Neural progenitor cell (in vitro differentiated cells): ENCODE results near the gene SMYD3. TPM values are rescaled to one million over a fixed set of nuclear protein-coding genes. Genes with fewer than 3 reads are reported as not detected.

Experiments
- DNase-seq: peaks from one replicate; pipeline ENCODE4 v3.0.0-alpha.2; 2016; ENCODE audit warnings: low spot score
- H2AFZ ChIP-seq: fragments of 200-600 bp; sonication (generic); replicated peaks from 2 replicates; pipeline ENCODE4 v1.6.1; 2016; ENCODE audit warnings: antibody characterized with exemption
- H3F3A ChIP-seq: fragments of 200-600 bp; sonication (generic); 2 replicates; pipeline ENCODE4 v1.6.1; 2016; ENCODE audit warnings: antibody characterized with exemption, low read depth
- H3K27ac ChIP-seq: fragments of 200-600 bp; sonication (generic); 2 replicates; pipeline ENCODE4 v1.5.1; 2016; ENCODE audit warnings: mild to moderate bottlenecking
- H3K27me3 ChIP-seq: fragments of 200-600 bp; sonication (generic); 2 replicates; pipeline ENCODE4 v1.6.1; 2016; ENCODE audit warnings: mild to moderate bottlenecking, moderate library complexity
- H3K36me3 ChIP-seq: fragments of 200-600 bp; sonication (generic); 2 replicates; pipeline ENCODE4 v1.5.1; 2016
- H3K4me1 ChIP-seq: fragments of 200-600 bp; sonication (generic); 2 replicates; pipeline ENCODE4 v1.6.1; 2016; ENCODE audit warnings: mixed run types
- H3K4me2 ChIP-seq: fragments of 200-600 bp; sonication (generic); 2 replicates; pipeline ENCODE4 v1.6.1; 2016
- H3K4me3 ChIP-seq: fragments of 200-600 bp; sonication (generic); 2 replicates; pipeline ENCODE4 v1.5.1; 2016
- H3K79me2 ChIP-seq: fragments of 200-600 bp; sonication (generic); 2 replicates; pipeline ENCODE4 v1.6.1; 2016; ENCODE audit warnings: low read depth
- H3K9ac ChIP-seq: fragments of 200-600 bp; sonication (generic); 2 replicates; pipeline ENCODE4 v1.6.1; 2016
- H3K9me3 ChIP-seq: fragments of 200-600 bp; sonication (generic); 2 replicates; pipeline ENCODE4 v1.5.1; 2016; ENCODE audit warnings: low read depth
- H4K20me1 ChIP-seq: fragments of 200-600 bp; sonication (generic); 2 replicates; pipeline ENCODE4 v1.6.1; 2016; ENCODE audit warnings: low read depth
- H3K27ac Mint-ChIP-seq: 3 replicates; pipeline ENCODE4 v1.8.0; 2021; ENCODE audit warnings: mixed read lengths
- H3K27me3 Mint-ChIP-seq: 2 replicates; pipeline ENCODE4 v1.8.0; 2022; ENCODE audit warnings: low read depth, mild to moderate bottlenecking, inconsistent platforms, moderate library complexity, mixed read lengths; ENCODE audit not compliant: insufficient read depth
- H3K36me3 Mint-ChIP-seq: 3 replicates; pipeline ENCODE4 v1.8.0; 2021; ENCODE audit warnings: mixed read lengths
- H3K4me1 Mint-ChIP-seq: 3 replicates; pipeline ENCODE4 v1.8.0; 2021; ENCODE audit warnings: mixed read lengths
- H3K4me3 Mint-ChIP-seq: 3 replicates; pipeline ENCODE4 v1.8.0; 2021; ENCODE audit warnings: mild to moderate bottlenecking, moderate library complexity, mixed read lengths
- H3K9me3 Mint-ChIP-seq: 3 replicates; pipeline ENCODE4 v1.8.0; 2020; ENCODE audit warnings: mixed read lengths
- EZH2 ChIP-seq: fragments of 200-600 bp; sonication (generic); IDR thresholded peaks from 2 replicates; pipeline ENCODE4 v1.6.1; 2017; ENCODE audit warnings: antibody characterized with exemption, mild to moderate bottlenecking, moderate library complexity
- EZH2phosphoT487 ChIP-seq: fragments of 200-600 bp; sonication (generic); IDR thresholded peaks from 2 replicates; pipeline ENCODE4 v1.6.1; 2017; ENCODE audit warnings: antibody characterized with exemption
- total RNA-seq: library from RNA; depleted of rRNA; stranded (reverse); fragments of >200 nt; gene quantifications from 2 replicates; pipeline ENCODE4 v1.2.3, GENCODE V29; 2015; ENCODE audit warnings: low replicate concordance
- TF ChIP-seq, protein P1 (sequence below): fragments of 200-600 bp; sonication (generic); IDR thresholded peaks from 2 replicates; pipeline ENCODE4 v1.5.1; 2017; ENCODE audit warnings: antibody characterized with exemption, mild to moderate bottlenecking

SMYD3 gene
- total RNA-seq, 1 donor from 2014 or later: 43.2 TPM

DNA sequence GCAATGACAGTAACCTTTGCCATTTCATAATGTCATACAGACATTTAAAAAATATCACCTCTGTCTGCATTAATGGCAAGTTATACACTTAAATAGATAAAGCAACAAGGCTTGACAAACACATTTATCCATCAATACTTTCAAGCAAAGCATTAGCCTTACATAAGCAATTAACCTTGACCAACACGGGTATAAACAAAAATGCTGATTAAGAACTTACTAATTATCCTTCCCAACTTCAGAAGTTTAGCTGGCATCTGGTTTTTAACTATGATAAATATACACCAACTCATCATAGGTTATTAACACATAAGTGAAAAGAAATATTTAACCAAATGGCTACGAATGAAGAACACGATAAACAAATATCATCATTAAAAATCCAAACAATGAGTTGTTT lies 188.5 kb downstream of the SMYD3 start:
- H3K27me3 Mint-ChIP-seq: peaks cover 5% of the 10 kb centered on the region
- H4K20me1 ChIP-seq: no peaks in the 10 kb centered on the region

GRCh38 chr1:246318036-246318359 lies 189.1 kb downstream of the SMYD3 start:
- H3K9me3 ChIP-seq: no peaks in the 10 kb centered on the region

More for the DNA sequence above, 188.5 kb downstream of the SMYD3 start:
- Histone ChIP-seq H3K9me3 (no peaks in the 10 kb centered on the region), H3K79me2 (no peaks in the 10 kb centered on the region), H3F3A (no peaks in the 10 kb centered on the region), H3K27me3 (no peaks in the 10 kb centered on the region), H3K9ac (no peak overlapping the region), H2AFZ (no peak overlapping the region), H3K36me3 (no peaks in the 10 kb centered on the region), H3K27ac (no peak overlapping the region), H3K4me2 (no peak overlapping the region), H3K4me1 (no peaks in the 10 kb centered on the region), H3K4me3 (no peak overlapping the region)
- H3K4me3 Mint-ChIP-seq: no peak overlapping the region
- no peak overlapping the region for H3K27ac Mint-ChIP-seq
- no peak for DNase-seq
- no peaks in the 10 kb centered on the region for H3K9me3 Mint-ChIP-seq
- TF ChIP-seq, protein P1, sequence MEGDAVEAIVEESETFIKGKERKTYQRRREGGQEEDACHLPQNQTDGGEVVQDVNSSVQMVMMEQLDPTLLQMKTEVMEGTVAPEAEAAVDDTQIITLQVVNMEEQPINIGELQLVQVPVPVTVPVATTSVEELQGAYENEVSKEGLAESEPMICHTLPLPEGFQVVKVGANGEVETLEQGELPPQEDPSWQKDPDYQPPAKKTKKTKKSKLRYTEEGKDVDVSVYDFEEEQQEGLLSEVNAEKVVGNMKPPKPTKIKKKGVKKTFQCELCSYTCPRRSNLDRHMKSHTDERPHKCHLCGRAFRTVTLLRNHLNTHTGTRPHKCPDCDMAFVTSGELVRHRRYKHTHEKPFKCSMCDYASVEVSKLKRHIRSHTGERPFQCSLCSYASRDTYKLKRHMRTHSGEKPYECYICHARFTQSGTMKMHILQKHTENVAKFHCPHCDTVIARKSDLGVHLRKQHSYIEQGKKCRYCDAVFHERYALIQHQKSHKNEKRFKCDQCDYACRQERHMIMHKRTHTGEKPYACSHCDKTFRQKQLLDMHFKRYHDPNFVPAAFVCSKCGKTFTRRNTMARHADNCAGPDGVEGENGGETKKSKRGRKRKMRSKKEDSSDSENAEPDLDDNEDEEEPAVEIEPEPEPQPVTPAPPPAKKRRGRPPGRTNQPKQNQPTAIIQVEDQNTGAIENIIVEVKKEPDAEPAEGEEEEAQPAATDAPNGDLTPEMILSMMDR: no peak
- TF ChIP-seq EZH2phosphoT487 (no peak), EZH2 (no peak)
- H3K4me1 Mint-ChIP-seq: peaks cover 30% of the 10 kb centered on the region
- H3K36me3 Mint-ChIP-seq: no peaks in the 10 kb centered on the region

GRCh38 chr1:246317332-246318035 lies 189.6 kb downstream of the SMYD3 start:
- no peaks in the 10 kb centered on the region for H3K36me3 Mint-ChIP-seq
- H3K9me3 Mint-ChIP-seq: no peaks in the 10 kb centered on the region
- no peaks in the 10 kb centered on the region for H3K9me3 ChIP-seq
- no peak overlapping the region for H3K27ac ChIP-seq
- no peaks in the 10 kb centered on the region for H3K4me1 ChIP-seq
- no peak for TF ChIP-seq EZH2phosphoT487
- TF ChIP-seq EZH2: no peak
- TF ChIP-seq, protein P1: no peak
- no peak overlapping the region for H2AFZ ChIP-seq
- peaks cover 20% of the 10 kb centered on the region for H3K4me1 Mint-ChIP-seq
- H3K4me2 ChIP-seq: no peak overlapping the region
- H3K4me3 ChIP-seq: no peak overlapping the region
- H3K27ac Mint-ChIP-seq: no peak overlapping the region
- DNase-seq: no peak
- H3K79me2 ChIP-seq: no peaks in the 10 kb centered on the region
- no peaks in the 10 kb centered on the region for H3K27me3 ChIP-seq
- no peaks in the 10 kb centered on the region for H4K20me1 ChIP-seq
- H3K27me3 Mint-ChIP-seq: peaks cover 5% of the 10 kb centered on the region
- no peak overlapping the region for H3K4me3 Mint-ChIP-seq
- no peaks in the 10 kb centered on the region for H3F3A ChIP-seq
- H3K9ac ChIP-seq: no peak overlapping the region
- no peaks in the 10 kb centered on the region for H3K36me3 ChIP-seq

More at GRCh38 chr1:246318036-246318359, 189.1 kb downstream of the SMYD3 start:
- no peak overlapping the region for H3K4me2 ChIP-seq
- no peaks in the 10 kb centered on the region for H3K4me1 ChIP-seq
- Mint-ChIP-seq H3K9me3 (no peaks in the 10 kb centered on the region), H3K27me3 (peaks cover 5% of the 10 kb centered on the region), H3K27ac (no peak overlapping the region), H3K4me1 (peaks cover 25% of the 10 kb centered on the region), H3K4me3 (no peak overlapping the region), H3K36me3 (no peaks in the 10 kb centered on the region)
- H3K27ac ChIP-seq: no peak overlapping the region
- H3K36me3 ChIP-seq: no peaks in the 10 kb centered on the region
- H4K20me1 ChIP-seq: no peaks in the 10 kb centered on the region
- no peak for TF ChIP-seq EZH2phosphoT487
- TF ChIP-seq, protein P1: no peak
- no peak for TF ChIP-seq EZH2
- H3K9ac ChIP-seq: no peak overlapping the region
- no peak overlapping the region for H3K4me3 ChIP-seq
- H3K79me2 ChIP-seq: no peaks in the 10 kb centered on the region
- no peak overlapping the region for H2AFZ ChIP-seq
- no peaks in the 10 kb centered on the region for H3F3A ChIP-seq
- no peak for DNase-seq
- H3K27me3 ChIP-seq: no peaks in the 10 kb centered on the region
